HCT116 (cell line): ENCODE measurements around the gene TAS2R20. TPM values are rescaled to one million over a fixed set of nuclear protein-coding genes. Genes with fewer than 3 reads are reported as not detected.

Experiments used
- ATAC-seq: fragments of 200-7000 bp; cut with Tn5 transposase; 2 replicates; pipeline ENCODE4 v1.9.1; 2020; ENCODE audit warnings: mild to moderate bottlenecking, moderate library complexity
- BruUV-seq: library from RNA; stranded (reverse); fragments of 400-500 nt; replicated peaks from 2 replicates; lab custom pipeline; 2021; lab: Mats Ljungman, UMichigan
- CTCF ChIA-PET: fragments of 300-600 bp; sonication (Branson Sonifier 250); formaldehyde crosslinking; loops from one replicate; lab custom pipeline; 2021; ENCODE audit warnings: antibody characterized with exemption; lab: Charles Lee
- POLR2A ChIA-PET: fragments of 300-600, 350-600 bp; sonication (Branson Sonifier 250); formaldehyde crosslinking; loops from one replicate; lab custom pipeline; 2021; ENCODE audit warnings: antibody characterized with exemption; lab: Charles Lee
- RAD21 ChIA-PET, 2 experiments: fragments of 300-600 bp; sonication (Branson Sonifier 250); formaldehyde crosslinking; loops; one replicate each; lab custom pipeline; 2023; ENCODE audit warnings: low total read pairs in 2 of 2; ENCODE audit not compliant: uncharacterized antibody in 2 of 2, unreplicated experiment in 2 of 2, low non-redundant PET in 1 of 2; lab: Charles Lee
- DNase-seq: peaks from one replicate; pipeline ENCODE4 v3.0.0-alpha.2; 2010; ENCODE audit warnings: low read depth, low spot score
- H2AFZ ChIP-seq: fragments of 200-600 bp; shearing (Covaris generic), sonication (generic); 2 replicates; pipeline ENCODE4 v1.6.1; 2017; ENCODE audit warnings: low read depth, mixed run types, mixed read lengths, antibody characterized with exemption, low read length; ENCODE audit not compliant: poor library complexity, severe bottlenecking
- H3K27ac ChIP-seq: 2 replicates; pipeline ENCODE4 v1.5.1; 2012; ENCODE audit warnings: low read depth, low read length
- H3K27me3 ChIP-seq: fragments of 200-600 bp; sonication (generic); 2 replicates; pipeline ENCODE4 v1.6.1; 2016; ENCODE audit warnings: mixed run types, low read length, mixed read lengths; ENCODE audit not compliant: insufficient read depth
- H3K36me3 ChIP-seq, 2 experiments: fragments of 200-500 bp in 1 of 2; fragments of 200-600 bp in 1 of 2; sonication (Bioruptor generic) in 1 of 2; sonication (generic) in 1 of 2; 2 replicates each; pipeline versions ENCODE4 v1.5.1 to v1.6.1; 2014 to 2016; ENCODE audit warnings: low read length in 2 of 2, inconsistent platforms in 1 of 2, mixed read lengths in 1 of 2, mixed run types in 1 of 2; ENCODE audit not compliant: insufficient read depth in 2 of 2, control insufficient read depth in 1 of 2
- H3K4me1 ChIP-seq, 2 experiments: fragments of 200-600 bp in 1 of 2; sonication (generic) in 1 of 2; 2 replicates each; pipeline versions ENCODE4 v1.5.1 to v1.6.1; 2012 to 2017; ENCODE audit warnings: low read length in 2 of 2, inconsistent platforms in 1 of 2, mild to moderate bottlenecking in 1 of 2, mixed read lengths in 1 of 2, mixed run types in 1 of 2, moderate library complexity in 1 of 2; ENCODE audit not compliant: insufficient read depth in 2 of 2, control insufficient read depth in 1 of 2
- H3K4me2 ChIP-seq: fragments of 200-600 bp; sonication (generic); 2 replicates; pipeline ENCODE4 v1.6.1; 2017; ENCODE audit warnings: mixed run types, low read length, mixed read lengths
- H3K4me3 ChIP-seq, 2 experiments: fragments of 200-600 bp in 1 of 2; sonication (generic) in 1 of 2; replicated peaks in 1 of 2; 2 replicates each; pipeline ENCODE4 v1.5.1; 2011 to 2016; ENCODE audit warnings: low read length in 2 of 2, control low read depth in 1 of 2, low read depth in 1 of 2, mild to moderate bottlenecking in 1 of 2, mixed read lengths in 1 of 2, mixed run types in 1 of 2
- H3K79me2 ChIP-seq: fragments of 200-600 bp; sonication (generic); 2 replicates; pipeline ENCODE4 v1.6.1; 2017; ENCODE audit warnings: mild to moderate bottlenecking, mixed run types, low read length, moderate library complexity, mixed read lengths; ENCODE audit not compliant: insufficient read depth
- H3K9ac ChIP-seq: fragments of 200-600 bp; sonication (generic); 2 replicates; pipeline ENCODE4 v1.6.1; 2016; ENCODE audit warnings: low read length, mixed read lengths
- H3K9me2 ChIP-seq: fragments of 200-600 bp; sonication (generic), shearing (Covaris generic); 2 replicates; pipeline ENCODE4 v1.6.1; 2017; ENCODE audit warnings: mixed run types, mild to moderate bottlenecking, moderate library complexity; ENCODE audit not compliant: insufficient read depth
- H3K9me3 ChIP-seq, 2 experiments: fragments of 200-500 bp in 1 of 2; fragments of 200-600 bp in 1 of 2; sonication (Bioruptor generic) in 1 of 2; sonication (generic) in 1 of 2; 2 replicates each; pipeline ENCODE4 v1.6.1; 2014 to 2017; ENCODE audit warnings: low read length in 2 of 2, mixed read lengths in 2 of 2, inconsistent platforms in 1 of 2, low read depth in 1 of 2, mild to moderate bottlenecking in 1 of 2, mixed run types in 1 of 2, moderate library complexity in 1 of 2; ENCODE audit not compliant: control insufficient read depth in 1 of 2, insufficient read depth in 1 of 2
- H4K20me1 ChIP-seq: fragments of 200-600 bp; sonication (generic), shearing (Covaris generic); 2 replicates; pipeline ENCODE4 v1.6.1; 2017; ENCODE audit warnings: mixed run types, mild to moderate bottlenecking, moderate library complexity; ENCODE audit not compliant: insufficient read depth
- CBX3 ChIP-seq: IDR thresholded peaks from 2 replicates; pipeline ENCODE4 v1.6.1; 2012; ENCODE audit warnings: low read depth
- CEBPB ChIP-seq: IDR thresholded peaks from 2 replicates; pipeline ENCODE4 v1.6.1; 2012; ENCODE audit warnings: low read depth
- EGR1 ChIP-seq: IDR thresholded peaks from 2 replicates; pipeline ENCODE4 v1.6.1; 2012; ENCODE audit warnings: low read depth
- ELF1 ChIP-seq: IDR thresholded peaks from 2 replicates; pipeline ENCODE4 v1.6.1; 2012; ENCODE audit warnings: low read depth, borderline replicate concordance
- EZH2 ChIP-seq: fragments of 200-600 bp; sonication (generic); IDR thresholded peaks from 2 replicates; pipeline ENCODE4 v1.6.1; 2017; ENCODE audit warnings: antibody characterized with exemption, mixed run types
- MAX ChIP-seq: IDR thresholded peaks from 2 replicates; pipeline ENCODE4 v1.6.1; 2012
- REST ChIP-seq: IDR thresholded peaks from 2 replicates; pipeline ENCODE4 v1.6.1; 2012; ENCODE audit warnings: low read depth
- SIN3A ChIP-seq: IDR thresholded peaks from 2 replicates; pipeline ENCODE4 v1.6.1; 2012; ENCODE audit warnings: low read depth
- SRF ChIP-seq: IDR thresholded peaks from 2 replicates; pipeline ENCODE4 v1.6.1; 2012; ENCODE audit warnings: low read depth
- TCF7L2 ChIP-seq: IDR thresholded peaks from 2 replicates; pipeline ENCODE4 v1.7.0; 2011; ENCODE audit warnings: borderline replicate concordance, inconsistent platforms; ENCODE audit not compliant: insufficient read depth, insufficient read length; ENCODE audit errors: extremely low read depth
- YY1 ChIP-seq: IDR thresholded peaks from 2 replicates; pipeline ENCODE4 v1.6.1; 2011; ENCODE audit warnings: low read length, low read depth, moderate library complexity, mild to moderate bottlenecking; ENCODE audit not compliant: insufficient replicate concordance; ENCODE audit errors: extremely low read depth
- ZBTB33 ChIP-seq: IDR thresholded peaks from 2 replicates; pipeline ENCODE4 v1.6.1; 2011; ENCODE audit warnings: mild to moderate bottlenecking, low read length, moderate library complexity; ENCODE audit not compliant: insufficient replicate concordance; ENCODE audit errors: extremely low read depth
- ZFX ChIP-seq: fragments of 450-650 bp; IDR thresholded peaks from 2 replicates; pipeline ENCODE4 v1.6.1; 2017
- ZNF274 ChIP-seq: fragments of 200-500 bp; sonication (Bioruptor generic); IDR thresholded peaks from 2 replicates; pipeline ENCODE4 v1.6.1; 2014; ENCODE audit warnings: mild to moderate bottlenecking, low read depth, low read length, inconsistent platforms
- intact Hi-C: fragments of 100-400 bp; cut with micrococcal nuclease; formaldehyde crosslinking; loops from 2 replicates; pipeline ENCODE4 v1.10.0; 2022
- total RNA-seq: library from RNA; stranded (reverse); gene quantifications from one replicate; pipeline ENCODE4 v1.2.1, GENCODE V29; 2021; ENCODE audit not compliant: unreplicated experiment
- TF ChIP-seq, protein P1 (sequence below), 3 experiments: fragments of 200-600 bp in 1 of 3; sonication (generic) in 1 of 3; IDR thresholded peaks in 2 of 3; conservative IDR thresholded peaks in 1 of 3; 2 replicates each; pipeline ENCODE4 v1.5.1; 2012 to 2017; ENCODE audit warnings: low read depth in 2 of 3, low read length in 2 of 3, antibody characterized with exemption in 1 of 3, borderline replicate concordance in 1 of 3, control low read depth in 1 of 3, mild to moderate bottlenecking in 1 of 3, mixed read lengths in 1 of 3, mixed run types in 1 of 3, moderate library complexity in 1 of 3; ENCODE audit not compliant: insufficient read depth in 1 of 3

TAS2R20 gene
- total RNA-seq, 1 experiment from 2014 or later = 0.76 TPM

DNA sequence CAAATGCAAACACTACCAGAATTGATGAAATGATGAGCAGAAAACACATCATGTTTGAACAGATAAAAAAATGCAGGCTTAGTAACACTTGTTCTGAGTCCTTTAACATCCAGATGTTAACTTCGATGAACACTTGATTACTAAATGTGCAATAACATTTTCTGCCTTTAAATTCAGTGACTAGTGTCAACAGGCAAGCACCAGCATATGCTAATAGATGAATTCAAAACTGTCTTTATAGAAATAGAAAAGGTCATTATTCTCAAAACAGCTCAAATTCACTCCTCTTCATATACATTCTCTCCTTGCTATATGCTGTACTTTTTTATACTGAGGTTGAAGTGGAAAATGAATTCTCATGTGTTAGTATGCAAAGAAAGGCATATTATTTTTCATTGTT lies 24.4 kb upstream of the TAS2R20 start, which contains the start of gene TAS2R19:
TAS2R19 (minus strand) TSS at position 101 of the 400 bp plus-strand sequence; CDS start at position 52, 49 bp downstream.
- no peak within 1 kb of the TSS for H3K27ac ChIP-seq

More for the DNA sequence above, 24.4 kb upstream of the TAS2R20 start, which contains the start of gene TAS2R19:
- intact Hi-C loops = no loop called here
- H3K79me2 ChIP-seq = 0 out of 2 replicates have a peak, but pooled peaks cover 4% of the 10 kb centered on the region
- H3K9me2 ChIP-seq = no peaks in the 10 kb centered on the region
- ATAC-seq (no peak), DNase-seq (no peak)
- H4K20me1 ChIP-seq = no peaks in the 10 kb centered on the region
- H3K9ac ChIP-seq = no peak within 1 kb of the TSS
- POLR2A ChIA-PET = no interaction called here
- BruUV-seq = no TSS peak
- no peaks in the 10 kb centered on the region for H3K27me3 ChIP-seq
- H2AFZ ChIP-seq = no peak within 1 kb of the TSS
- no peaks in the 10 kb centered on the region for H3K9me3 ChIP-seq
- H3K36me3 ChIP-seq = peaks cover 0 to under 1% of the 10 kb centered on the region in 2 experiments; a peak in 1 of 4 replicates
- CTCF ChIA-PET = no interaction called here
- H3K4me1 ChIP-seq = no peaks in the 10 kb centered on the region
- no peak for TF ChIP-seq ZNF274
- no peak for TF ChIP-seq ZBTB33
- no peak for TF ChIP-seq EZH2
- TF ChIP-seq SIN3A = no peak
- TF ChIP-seq, protein P1, sequence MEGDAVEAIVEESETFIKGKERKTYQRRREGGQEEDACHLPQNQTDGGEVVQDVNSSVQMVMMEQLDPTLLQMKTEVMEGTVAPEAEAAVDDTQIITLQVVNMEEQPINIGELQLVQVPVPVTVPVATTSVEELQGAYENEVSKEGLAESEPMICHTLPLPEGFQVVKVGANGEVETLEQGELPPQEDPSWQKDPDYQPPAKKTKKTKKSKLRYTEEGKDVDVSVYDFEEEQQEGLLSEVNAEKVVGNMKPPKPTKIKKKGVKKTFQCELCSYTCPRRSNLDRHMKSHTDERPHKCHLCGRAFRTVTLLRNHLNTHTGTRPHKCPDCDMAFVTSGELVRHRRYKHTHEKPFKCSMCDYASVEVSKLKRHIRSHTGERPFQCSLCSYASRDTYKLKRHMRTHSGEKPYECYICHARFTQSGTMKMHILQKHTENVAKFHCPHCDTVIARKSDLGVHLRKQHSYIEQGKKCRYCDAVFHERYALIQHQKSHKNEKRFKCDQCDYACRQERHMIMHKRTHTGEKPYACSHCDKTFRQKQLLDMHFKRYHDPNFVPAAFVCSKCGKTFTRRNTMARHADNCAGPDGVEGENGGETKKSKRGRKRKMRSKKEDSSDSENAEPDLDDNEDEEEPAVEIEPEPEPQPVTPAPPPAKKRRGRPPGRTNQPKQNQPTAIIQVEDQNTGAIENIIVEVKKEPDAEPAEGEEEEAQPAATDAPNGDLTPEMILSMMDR (IDR thresholded peaks at IDR 0.05 in 2 of 3, conservative IDR thresholded peaks at IDR 0.05 in 1 of 3; ENCODE audit: borderline replicate concordance in 1 of 3, insufficient read depth in 1 of 3, low read depth in 2 of 3, low read length in 2 of 3) = no peak
- no peak for TF ChIP-seq ELF1
- no peak for TF ChIP-seq EGR1
- no peak for TF ChIP-seq MAX
- no peak for TF ChIP-seq SRF
- TF ChIP-seq REST = no peak
- TF ChIP-seq CEBPB = no peak
- TF ChIP-seq YY1 = no peak
- no peak for TF ChIP-seq TCF7L2
- no peak for TF ChIP-seq ZFX
- no peak for TF ChIP-seq CBX3
- no peak within 1 kb of the TSS for H3K4me3 ChIP-seq
- RAD21 ChIA-PET = no interaction called here
- H3K4me2 ChIP-seq = no peak within 1 kb of the TSS
